Heart left ventricle (tissue), 13 donors: ENCODE measurements around the gene KCNQ1OT1.

Source experiments
- POLR2A ChIP-seq, 2 donors: fragments of 450-650 bp; IDR thresholded peaks; one replicate each; pipeline ENCODE4 v1.6.1; 2017; ENCODE audit warnings: antibody characterized with exemption in 2 of 2, mild to moderate bottlenecking in 2 of 2, moderate library complexity in 2 of 2
- TF ChIP-seq, protein P1 (sequence below), 12 donors: fragments of 200-600 bp; sonication (generic) in 4 of 12; IDR thresholded peaks; one replicate each; pipeline versions ENCODE4 v1.5.0 to v1.8.0; 2018 to 2022; ENCODE audit warnings: antibody characterized with exemption in 12 of 12, mild to moderate bottlenecking in 5 of 12
- donor health status: ischemic (EF 13 %, LVEDD 7.1; RV severe dilation, severe dysfunction).
- donor health status: DM: no; HTN: yes; CAD: no.
- donor health status: DM: no; HTN: no; CAD: no.
- donor health status: ischemic (EF 25% LVEDD 6.9; RV normal size, moderate dysfunction).
- donor health status: ischemic (EF 25% LVEDD 5.7; RV mildly dilated, moderate dysfunction).
- donor health status: ischemic (EF 35%, LVEDD 5.7; RV mildly dilated, moderate dysfunction).
- donor health status: nonischemic (EF 11% LVEDD 7.7; RV severe dilation, severe dysfunction).
- donor health status: DM: yes; HTN: yes; CAD: no.
- donor health status: PGD.
- donor health status: ischemic (EF 29% LVEDD 5.4; RV normal size, mild dysfunction).
- donor health status: nonischemic (EF 23%, LVEDD 6.1; RV moderate dilation, normal function).

GRCh38 chr11:2747248-2748027 is 47.6 kb upstream of the KCNQ1OT1 start:
- TF ChIP-seq, protein P1, sequence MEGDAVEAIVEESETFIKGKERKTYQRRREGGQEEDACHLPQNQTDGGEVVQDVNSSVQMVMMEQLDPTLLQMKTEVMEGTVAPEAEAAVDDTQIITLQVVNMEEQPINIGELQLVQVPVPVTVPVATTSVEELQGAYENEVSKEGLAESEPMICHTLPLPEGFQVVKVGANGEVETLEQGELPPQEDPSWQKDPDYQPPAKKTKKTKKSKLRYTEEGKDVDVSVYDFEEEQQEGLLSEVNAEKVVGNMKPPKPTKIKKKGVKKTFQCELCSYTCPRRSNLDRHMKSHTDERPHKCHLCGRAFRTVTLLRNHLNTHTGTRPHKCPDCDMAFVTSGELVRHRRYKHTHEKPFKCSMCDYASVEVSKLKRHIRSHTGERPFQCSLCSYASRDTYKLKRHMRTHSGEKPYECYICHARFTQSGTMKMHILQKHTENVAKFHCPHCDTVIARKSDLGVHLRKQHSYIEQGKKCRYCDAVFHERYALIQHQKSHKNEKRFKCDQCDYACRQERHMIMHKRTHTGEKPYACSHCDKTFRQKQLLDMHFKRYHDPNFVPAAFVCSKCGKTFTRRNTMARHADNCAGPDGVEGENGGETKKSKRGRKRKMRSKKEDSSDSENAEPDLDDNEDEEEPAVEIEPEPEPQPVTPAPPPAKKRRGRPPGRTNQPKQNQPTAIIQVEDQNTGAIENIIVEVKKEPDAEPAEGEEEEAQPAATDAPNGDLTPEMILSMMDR (IDR thresholded peaks at IDR 0.05), result no peak
- TF ChIP-seq POLR2A (IDR thresholded peaks at IDR 0.05), result no peak
